Small intestine (tissue), 7 donors: Measurements from ENCODE around the gene ARHGAP45. TPM values are rescaled to one million over a fixed set of nuclear protein-coding genes. Genes with fewer than 3 reads are reported as not detected.
A peak's percentile ranks its signal among the peaks of the same experiment; 100 is the strongest.

Source experiments
- DNase-seq, 2 donors: peaks; one replicate each; pipeline versions ENCODE4 v3.0.0 to v3.0.0-alpha.2; 2013
- FAIRE-seq: peaks from 2 replicates; lab custom pipeline; 2012; peaks lifted over from hg19 to GRCh38; lab: Jason Lieb, UNC
- H3K27ac ChIP-seq, 3 donors: one replicate each; pipeline ENCODE4 v1.5.1; 2013; ENCODE audit warnings: low read length in 2 of 3, mild to moderate bottlenecking in 2 of 3, control low read depth in 1 of 3, inconsistent platforms in 1 of 3, low read depth in 1 of 3, moderate library complexity in 1 of 3
- H3K27me3 ChIP-seq, 3 donors: one replicate each; pipeline ENCODE4 v1.6.1; 2013; ENCODE audit warnings: low read length in 3 of 3, inconsistent platforms in 1 of 3; ENCODE audit not compliant: control insufficient read depth in 3 of 3, insufficient read depth in 3 of 3
- H3K36me3 ChIP-seq, 3 donors: one replicate each; pipeline ENCODE4 v1.6.1; 2013; ENCODE audit warnings: low read length in 3 of 3, inconsistent platforms in 1 of 3, low read depth in 1 of 3, mild to moderate bottlenecking in 1 of 3, moderate library complexity in 1 of 3; ENCODE audit not compliant: control insufficient read depth in 3 of 3, insufficient read depth in 2 of 3
- H3K4me1 ChIP-seq, 3 donors: one replicate each; pipeline ENCODE4 v1.6.1; 2013; ENCODE audit warnings: low read length in 2 of 3, inconsistent platforms in 1 of 3, low read depth in 1 of 3, mild to moderate bottlenecking in 1 of 3, moderate library complexity in 1 of 3; ENCODE audit not compliant: control insufficient read depth in 3 of 3, insufficient read depth in 2 of 3
- H3K4me3 ChIP-seq, 3 donors: one replicate each; pipeline ENCODE4 v1.5.1; 2013; ENCODE audit warnings: low read length in 3 of 3, control low read depth in 1 of 3, inconsistent platforms in 1 of 3, low read depth in 1 of 3, mild to moderate bottlenecking in 1 of 3, moderate library complexity in 1 of 3
- H3K9me3 ChIP-seq, 2 donors: one replicate each; pipeline ENCODE4 v1.6.1; 2013; ENCODE audit warnings: low read depth in 1 of 2, low read length in 1 of 2; ENCODE audit not compliant: control insufficient read depth in 2 of 2, insufficient read depth in 1 of 2
- WGBS, 3 donors: extraction: QIAGEN DNeasy Blood & Tissue Kit; methylation state at CpG; one replicate each; pipeline ENCODE4 v1.1.7; 2013; 5-methylcytosine and 5-hydroxymethylcytosine counted together
- polyA plus RNA-seq, 4 donors: library from polyadenylated mRNA; stranded (reverse) in 3 of 4; unstranded in 1 of 4; fragments of 200-250 nt in 3 of 4; fragments of 120-200 nt in 1 of 4; gene quantifications; one replicate each; pipeline versions ENCODE4 v1.2.1 to v1.2.3, GENCODE V29; 2013
- donor health status: healthy with polysubstance abuse.
- donor health status: control.
- donor health status: control.
- donor health status: Bipolar disorder and iron deficiency.
- donor health status: healthy.

ARHGAP45 gene
- polyA plus RNA-seq, 4 donors, result 15.9 to 81.1 (median 48.5) TPM

DNA sequence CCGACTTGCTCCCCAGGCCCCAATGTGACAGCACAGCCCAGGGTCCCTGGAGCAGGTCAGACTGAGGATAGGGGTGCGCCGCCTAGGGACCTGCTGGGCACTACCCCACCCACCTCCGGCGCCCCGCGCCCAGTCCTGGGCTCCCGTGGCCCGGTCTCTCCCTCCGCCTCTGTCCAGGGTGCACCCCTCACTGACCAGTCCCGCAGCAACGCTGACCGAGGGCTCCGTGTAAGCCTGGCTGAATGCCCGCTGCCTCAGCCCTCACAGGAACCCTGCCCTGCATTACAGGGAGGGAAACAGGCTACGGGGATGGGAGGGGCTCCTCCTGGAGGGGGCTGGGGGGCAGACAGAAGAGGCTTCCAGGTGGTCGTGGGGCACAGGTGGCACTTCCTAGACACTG lies 68.5 kb downstream of the ARHGAP45 start:
- H3K9me3 ChIP-seq, result no peaks in the 10 kb centered on the region
- H3K36me3 ChIP-seq, result peaks cover 1 to 57% (median 3%) of the 10 kb centered on the region in 3 donors
- DNase-seq, result no peak
- no peaks in the 10 kb centered on the region for H3K27me3 ChIP-seq
- FAIRE-seq, result no peak
- H3K27ac ChIP-seq, result peak overlapping the region; percentile 36 to 88 (median 75)
- no peak overlapping the region for H3K4me3 ChIP-seq
- H3K4me1 ChIP-seq, result peaks cover 3 to 43% (median 15%) of the 10 kb centered on the region in 3 donors
- WGBS, 3 donors, result 63 to 76% (median 72%) methylated on average over 10 to 17 of the region's 17 CpGs

DNA sequence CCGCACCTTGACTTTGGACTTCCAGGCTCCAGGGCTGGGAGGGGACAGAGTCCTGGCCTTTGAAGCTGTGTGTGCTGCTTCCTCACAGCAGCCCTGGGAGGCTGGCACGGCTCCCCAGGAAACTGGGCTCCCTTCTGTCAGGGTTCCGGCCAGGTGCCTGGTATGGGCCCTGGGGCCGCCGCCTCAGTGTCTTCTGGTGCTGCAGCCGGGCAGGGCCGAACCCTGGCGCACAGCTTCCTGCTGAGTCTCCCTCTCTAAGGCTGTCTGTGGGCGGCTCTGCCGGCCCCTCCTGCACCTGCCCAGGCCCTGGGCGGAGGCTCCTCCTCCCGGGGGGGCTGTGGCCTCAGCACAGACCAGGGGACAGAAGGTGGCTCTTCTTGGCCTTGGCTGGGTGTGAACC lies 69.2 kb downstream of the ARHGAP45 start:
- H3K27ac ChIP-seq, result peak overlapping the region; percentile 46 to 88 (median 75)
- H3K4me1 ChIP-seq, result peaks cover 3 to 37% (median 15%) of the 10 kb centered on the region in 3 donors
- peak overlapping the region in 1 of 3 donors; percentile 2 for H3K4me3 ChIP-seq
- no peaks in the 10 kb centered on the region for H3K9me3 ChIP-seq
- peak; percentile 84 to 91 for DNase-seq
- no peak for FAIRE-seq
- peaks cover 2 to 58% (median 3%) of the 10 kb centered on the region in 3 donors for H3K36me3 ChIP-seq
- 11 to 36% (median 19%) methylated on average over 11 to 12 of the region's 12 CpGs for WGBS, 3 donors
- H3K27me3 ChIP-seq, result no peaks in the 10 kb centered on the region

Other genes starting within 250 kb of the ARHGAP45 start
- under 1 TPM in 2 of 4 donors, not detected in 2; 0.49 to 0.57 TPM for gene PLPPR3, start 245.2 kb upstream of the ARHGAP45 start, polyA plus RNA-seq
- under 1 TPM in 1 of 4 donors, not detected in 3; 0.22 TPM for gene AZU1, start 239.3 kb upstream of the ARHGAP45 start, polyA plus RNA-seq
- gene PRTN3, start 226.2 kb upstream of the ARHGAP45 start, polyA plus RNA-seq, result under 1 TPM in 1 of 4 donors, not detected in 3; 0.41 TPM
- 1 to 10 TPM in 1 of 4 donors, under 1 TPM in 1, not detected in 2; 0.09 to 1.8 TPM for gene ELANE, start 214.9 kb upstream of the ARHGAP45 start, polyA plus RNA-seq
- gene CFD, start 207.5 kb upstream of the ARHGAP45 start, polyA plus RNA-seq, result 100 to 1,000 TPM in 1 of 4 donors, 10 to 100 TPM in 1, 1 to 10 TPM in 2; 3.8 to 601 (median 20.8) TPM
- gene MED16, start 174.0 kb upstream of the ARHGAP45 start, polyA plus RNA-seq, result 100 to 1,000 TPM in 1 of 4 donors, 10 to 100 TPM in 3; 39.0 to 107 (median 70.3) TPM
- not detected for gene RNU6-9, start 173.7 kb upstream of the ARHGAP45 start, polyA plus RNA-seq
- 10 to 100 TPM; 29.5 to 52.7 (median 42.3) TPM for gene R3HDM4, start 153.9 kb upstream of the ARHGAP45 start, polyA plus RNA-seq
- under 1 TPM in 2 of 4 donors, not detected in 2; 0.25 to 0.55 TPM for gene KISS1R, start 149.8 kb upstream of the ARHGAP45 start, polyA plus RNA-seq
- gene ARID3A, start 141.1 kb upstream of the ARHGAP45 start, polyA plus RNA-seq, result 100 to 1,000 TPM in 1 of 4 donors, 1 to 10 TPM in 3; 1.3 to 242 (median 4.8) TPM
- 10 to 100 TPM; 33.4 to 70.8 (median 57.5) TPM for gene WDR18, start 82.8 kb upstream of the ARHGAP45 start, polyA plus RNA-seq
- under 1 TPM in 2 of 4 donors, not detected in 2; 0.10 to 0.16 TPM for gene GRIN3B, start 66.7 kb upstream of the ARHGAP45 start, polyA plus RNA-seq
- 100 to 1,000 TPM; 123 to 313 (median 186) TPM for gene TMEM259, start 46.0 kb upstream of the ARHGAP45 start, polyA plus RNA-seq
- gene RNU6-2, start 45.6 kb upstream of the ARHGAP45 start, polyA plus RNA-seq, result not detected
- gene CNN2, start 40.6 kb upstream of the ARHGAP45 start, polyA plus RNA-seq, result 10 to 100 TPM; 14.5 to 34.4 (median 22.6) TPM
- 10 to 100 TPM in 2 of 4 donors, 1 to 10 TPM in 2; 3.1 to 60.3 (median 20.2) TPM for gene ABCA7, start 27.1 kb upstream of the ARHGAP45 start, polyA plus RNA-seq
- 100 to 1,000 TPM; 122 to 189 (median 142) TPM for gene POLR2E, start 28.2 kb downstream of the ARHGAP45 start, polyA plus RNA-seq
- 1,000 to 10,000 TPM in 2 of 4 donors, 100 to 1,000 TPM in 2; 335 to 1,298 (median 781) TPM for gene GPX4, start 36.8 kb downstream of the ARHGAP45 start, polyA plus RNA-seq
- 10 to 100 TPM; 19.7 to 32.1 (median 21.6) TPM for gene SBNO2, start 107.1 kb downstream of the ARHGAP45 start, polyA plus RNA-seq
- gene STK11, start 138.6 kb downstream of the ARHGAP45 start, polyA plus RNA-seq, result 10 to 100 TPM; 57.7 to 86.2 (median 66.4) TPM
- gene CBARP, start 170.8 kb downstream of the ARHGAP45 start, polyA plus RNA-seq, result under 1 TPM in 2 of 4 donors, not detected in 2; 0.30 to 0.41 TPM
- gene ATP5F1D, start 174.6 kb downstream of the ARHGAP45 start, polyA plus RNA-seq, result 100 to 1,000 TPM; 126 to 823 (median 492) TPM
- gene MIDN, start 181.4 kb downstream of the ARHGAP45 start, polyA plus RNA-seq, result 100 to 1,000 TPM in 1 of 4 donors, 10 to 100 TPM in 3; 28.1 to 106 (median 33.0) TPM
- 100 to 1,000 TPM; 250 to 543 (median 373) TPM for gene CIRBP, start 202.2 kb downstream of the ARHGAP45 start, polyA plus RNA-seq
- gene FAM174C, start 208.4 kb downstream of the ARHGAP45 start, polyA plus RNA-seq, result 100 to 1,000 TPM in 1 of 4 donors, 10 to 100 TPM in 3; 40.0 to 118 (median 82.3) TPM
- 10 to 100 TPM; 17.7 to 31.3 (median 27.6) TPM for gene EFNA2, start 218.7 kb downstream of the ARHGAP45 start, polyA plus RNA-seq